Measurements from ENCODE around the gene XRCC1.

- TF ChIP-seq HDAC6 (IDR thresholded peaks at IDR 0.05; ENCODE audit: low read depth, low read length): no peak
- TF ChIP-seq BRCA1 (IDR thresholded peaks at IDR 0.05): no peak
- no peak for TF ChIP-seq BRCA1 (CRISPR knock-in tag; IDR thresholded peaks at IDR 0.05)
- no peak for TF ChIP-seq MTA1 (IDR thresholded peaks at IDR 0.05; ENCODE audit: borderline replicate concordance)
- no peak for TF ChIP-seq FOXK2 (conservative IDR thresholded peaks at IDR 0.05 in 1 of 2, IDR thresholded peaks at IDR 0.05 in 1 of 2; ENCODE audit: low read depth in 2 of 2)
- no peak for TF ChIP-seq CBFB (CRISPR knock-in tag; IDR thresholded peaks at IDR 0.05)
- no peak for TF ChIP-seq PATZ1 (CRISPR knock-in tag; IDR thresholded peaks at IDR 0.05; ENCODE audit: borderline replicate concordance)
- TF ChIP-seq CHD2 (IDR thresholded peaks at IDR 0.05; ENCODE audit: low read depth, low read length): no peak
- TF ChIP-seq CEBPZ (IDR thresholded peaks at IDR 0.05; ENCODE audit: borderline replicate concordance, low read depth, low read length): no peak
- TF ChIP-seq TFAP4 (CRISPR knock-in tag; IDR thresholded peaks at IDR 0.05; ENCODE audit: borderline replicate concordance): no peak
Measured at GRCh38 chr19:43505941-43506340, 69.4 kb downstream of the XRCC1 start.
